Right atrium auricular region (tissue), 2 donors: ENCODE results near the gene RGS6. TPM values are rescaled to one million over a fixed set of nuclear protein-coding genes. Genes with fewer than 3 reads are reported as not detected.

Experiments
- DNase-seq: peaks from one replicate; pipeline ENCODE4 v3.0.0-alpha.2; 2019; ENCODE audit warnings: low spot score
- H3K27ac ChIP-seq, 2 donors: fragments of 200-600 bp; sonication (generic); 1 replicate in 1 of 2; 2 replicates in 1 of 2; pipeline ENCODE4 v1.5.1; 2016 to 2019
- H3K27me3 ChIP-seq, 2 donors: fragments of 200-600 bp; sonication (generic); one replicate each; pipeline versions ENCODE4 v1.5.1 to v1.6.0; 2017 to 2019
- H3K36me3 ChIP-seq: fragments of 200-600 bp; sonication (generic); one replicate; pipeline ENCODE4 v1.5.1; 2016
- H3K4me1 ChIP-seq, 2 donors: fragments of 200-600 bp; sonication (generic); one replicate each; pipeline versions ENCODE4 v1.5.1 to v1.6.0; 2017 to 2019
- H3K4me3 ChIP-seq, 2 donors: fragments of 200-600 bp; sonication (generic); 1 replicate in 1 of 2; 2 replicates in 1 of 2; pipeline ENCODE4 v1.5.1; 2017 to 2019; ENCODE audit warnings: mild to moderate bottlenecking in 1 of 2, moderate library complexity in 1 of 2
- H3K9me3 ChIP-seq, 2 donors: fragments of 200-600 bp; sonication (generic); one replicate each; pipeline ENCODE4 v1.5.1; 2019
- CTCF ChIP-seq, 2 donors: fragments of 200-600 bp; sonication (generic); IDR thresholded peaks; one replicate each; pipeline ENCODE4 v1.5.1; 2019; ENCODE audit warnings: antibody characterized with exemption in 2 of 2
- total RNA-seq, 2 donors: library from RNA; depleted of rRNA; stranded (reverse); fragments of >200 nt; gene quantifications; one replicate each; pipeline ENCODE4 v1.1.0, GENCODE V29; 2016

Gene RGS6
- total RNA-seq, 2 donors from 2014 or later = 12.1 to 13.1 TPM

GRCh38 chr14:71967704-71968103, 35.5 kb downstream of the RGS6 start:
- Histone ChIP-seq H3K36me3 (no peaks in the 10 kb centered on the region), H3K4me1 (peaks cover 0 to 16% of the 10 kb centered on the region in 2 donors), H3K9me3 (no peaks in the 10 kb centered on the region), H3K27ac (no peak overlapping the region), H3K27me3 (no peaks in the 10 kb centered on the region), H3K4me3 (no peak overlapping the region)
- no peak for DNase-seq
- no peak for TF ChIP-seq CTCF (IDR thresholded peaks at IDR 0.05)

GRCh38 chr14:71970272-71970671, 38.0 kb downstream of the RGS6 start:
- no peak for DNase-seq
- Histone ChIP-seq H3K27me3 (no peaks in the 10 kb centered on the region), H3K4me1 (peaks cover 0 to 14% of the 10 kb centered on the region in 2 donors), H3K9me3 (no peaks in the 10 kb centered on the region), H3K27ac (peak overlapping the region in 1 of 2 donors; percentile 9), H3K36me3 (no peaks in the 10 kb centered on the region), H3K4me3 (no peak overlapping the region)
- no peak for TF ChIP-seq CTCF (IDR thresholded peaks at IDR 0.05)

GRCh38 chr14:71985538-71986189, 53.4 kb downstream of the RGS6 start:
- no peaks in the 10 kb centered on the region for H3K9me3 ChIP-seq
- TF ChIP-seq CTCF (IDR thresholded peaks at IDR 0.05) = no peak
- H3K27ac ChIP-seq = peak overlapping the region; percentile 18 to 83
- no peaks in the 10 kb centered on the region for H3K27me3 ChIP-seq
- DNase-seq = no peak
- H3K4me3 ChIP-seq = no peak overlapping the region
- H3K4me1 ChIP-seq = peaks cover 0 to 51% of the 10 kb centered on the region in 2 donors
- H3K36me3 ChIP-seq = no peaks in the 10 kb centered on the region

- Histone ChIP-seq H3K27me3 (no peaks in the 10 kb centered on the region), H3K27ac (peak overlapping the region; percentile 61 to 83), H3K4me1 (peaks cover 0 to 56% of the 10 kb centered on the region in 2 donors), H3K4me3 (no peak overlapping the region), H3K36me3 (no peaks in the 10 kb centered on the region), H3K9me3 (no peaks in the 10 kb centered on the region)
- TF ChIP-seq CTCF (IDR thresholded peaks at IDR 0.05) = no peak
- DNase-seq = no peak
Measured at GRCh38 chr14:71988476-71988875, 56.2 kb downstream of the RGS6 start.

GRCh38 chr14:71988939-71989338, 56.7 kb downstream of the RGS6 start:
- H3K4me3 ChIP-seq = no peak overlapping the region
- peaks cover 0 to 56% of the 10 kb centered on the region in 2 donors for H3K4me1 ChIP-seq
- peak overlapping the region; percentile 61 to 83 for H3K27ac ChIP-seq
- no peak for DNase-seq
- no peaks in the 10 kb centered on the region for H3K9me3 ChIP-seq
- H3K36me3 ChIP-seq = no peaks in the 10 kb centered on the region
- H3K27me3 ChIP-seq = no peaks in the 10 kb centered on the region
- no peak for TF ChIP-seq CTCF (IDR thresholded peaks at IDR 0.05)

GRCh38 chr14:71994416-71994815, 62.2 kb downstream of the RGS6 start:
- H3K27me3 ChIP-seq = no peaks in the 10 kb centered on the region
- no peaks in the 10 kb centered on the region for H3K9me3 ChIP-seq
- H3K4me1 ChIP-seq = peaks cover 0 to 17% of the 10 kb centered on the region in 2 donors
- H3K27ac ChIP-seq = peak overlapping the region in 1 of 2 donors; percentile 49
- no peak overlapping the region for H3K4me3 ChIP-seq
- H3K36me3 ChIP-seq = no peaks in the 10 kb centered on the region
- no peak for DNase-seq
- TF ChIP-seq CTCF (IDR thresholded peaks at IDR 0.05) = no peak
